GM21717 (cell line): ENCODE measurements around the gene UBXN2A.
A peak's percentile ranks its signal among the peaks of the same experiment; 100 is the strongest.
"Not testable (repeated sequence)": the region's sequence is repeated elsewhere in the genome, so short reads cannot be mapped to it uniquely, and the experiment has no call there.

Experiments
- ATAC-seq: cut with Tn5 transposase; IDR thresholded peaks from one replicate; pipeline ENCODE4 v1.9.1; 2021; ENCODE audit warnings: mild to moderate bottlenecking, moderate library complexity; ENCODE audit not compliant: unreplicated experiment

Gene UBXN2A

GRCh38 chr2:24043133-24043532, 102.9 kb downstream of the UBXN2A start:
- not testable (repeated sequence) for ATAC-seq

GRCh38 chr2:24045511-24046508, 105.5 kb downstream of the UBXN2A start:
- no peak for ATAC-seq

GRCh38 chr2:24046599-24046929, 106.3 kb downstream of the UBXN2A start:
- no peak for ATAC-seq

GRCh38 chr2:24046930-24047702, 106.9 kb downstream of the UBXN2A start, which contains the start of gene WDCP:
Gene WDCP, minus strand, starts transcription at chr2:24047391. Its CDS starts 7,897 bp downstream, at chr2:24039494.
- ATAC-seq, result peak; percentile 99

- ATAC-seq, result no peak
These were observed 107.4 kb downstream of the UBXN2A start for GRCh38 chr2:24047703-24048033.

- no peak for ATAC-seq
These were observed 108.7 kb downstream of the UBXN2A start for GRCh38 chr2:24048769-24049484.

- ATAC-seq, result no peak
These were observed 109.3 kb downstream of the UBXN2A start, which contains the start of gene FKBP1B for GRCh38 chr2:24049485-24050021. Gene FKBP1B, plus strand, starts transcription at chr2:24049741. Its CDS starts 109 bp downstream, at chr2:24049850.

- ATAC-seq, result no peak
These were observed 110.0 kb downstream of the UBXN2A start for GRCh38 chr2:24050041-24050979.

- no peak for ATAC-seq
These were observed 111.6 kb downstream of the UBXN2A start for GRCh38 chr2:24051833-24052232.

GRCh38 chr2:24052951-24053350, 112.7 kb downstream of the UBXN2A start:
- ATAC-seq, result no peak
